ENCODE data around the gene RPL15. TPM values are rescaled to one million over a fixed set of nuclear protein-coding genes. Genes with fewer than 3 reads are reported as not detected.
"Not testable (repeated sequence)": the region's sequence is repeated elsewhere in the genome, so short reads cannot be mapped to it uniquely, and the experiment has no call there.

RPL15 gene
- total and polyA plus RNA-seq, 4 donors: 1,285 to 3,372 (median 2,309) TPM

DNA sequence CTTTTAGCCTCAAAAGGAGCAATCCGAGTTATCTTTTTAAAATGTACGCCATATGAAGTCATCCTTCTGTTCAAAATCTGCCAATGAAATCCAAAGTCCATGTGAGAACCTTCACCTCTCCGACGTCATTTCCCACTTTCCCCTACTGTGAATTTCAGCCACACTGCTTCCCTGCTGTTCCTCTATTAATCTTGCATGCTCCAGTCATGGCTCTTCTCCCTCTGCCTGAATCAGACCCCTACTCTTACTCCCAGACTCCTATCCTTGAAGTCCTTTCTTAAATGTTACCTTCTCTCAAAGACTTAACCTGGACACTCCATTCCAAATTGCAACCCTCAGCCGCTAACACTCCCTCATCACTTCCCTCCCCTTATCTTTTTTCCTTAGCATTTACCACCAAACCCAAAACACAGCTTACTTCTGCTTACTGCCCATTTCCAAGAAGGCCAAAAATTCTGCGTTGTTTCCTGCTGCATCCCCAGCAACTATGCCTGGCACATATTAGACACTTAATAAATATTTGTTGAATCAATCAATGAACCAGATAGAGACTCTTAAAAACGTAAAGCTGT is 1.3 kb upstream of the RPL15 start:
- TF ChIP-seq, protein P1, sequence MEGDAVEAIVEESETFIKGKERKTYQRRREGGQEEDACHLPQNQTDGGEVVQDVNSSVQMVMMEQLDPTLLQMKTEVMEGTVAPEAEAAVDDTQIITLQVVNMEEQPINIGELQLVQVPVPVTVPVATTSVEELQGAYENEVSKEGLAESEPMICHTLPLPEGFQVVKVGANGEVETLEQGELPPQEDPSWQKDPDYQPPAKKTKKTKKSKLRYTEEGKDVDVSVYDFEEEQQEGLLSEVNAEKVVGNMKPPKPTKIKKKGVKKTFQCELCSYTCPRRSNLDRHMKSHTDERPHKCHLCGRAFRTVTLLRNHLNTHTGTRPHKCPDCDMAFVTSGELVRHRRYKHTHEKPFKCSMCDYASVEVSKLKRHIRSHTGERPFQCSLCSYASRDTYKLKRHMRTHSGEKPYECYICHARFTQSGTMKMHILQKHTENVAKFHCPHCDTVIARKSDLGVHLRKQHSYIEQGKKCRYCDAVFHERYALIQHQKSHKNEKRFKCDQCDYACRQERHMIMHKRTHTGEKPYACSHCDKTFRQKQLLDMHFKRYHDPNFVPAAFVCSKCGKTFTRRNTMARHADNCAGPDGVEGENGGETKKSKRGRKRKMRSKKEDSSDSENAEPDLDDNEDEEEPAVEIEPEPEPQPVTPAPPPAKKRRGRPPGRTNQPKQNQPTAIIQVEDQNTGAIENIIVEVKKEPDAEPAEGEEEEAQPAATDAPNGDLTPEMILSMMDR (IDR thresholded peaks at IDR 0.05; ENCODE audit: control extremely low read depth, extremely low read depth): no peak
- Histone ChIP-seq H3K4me3 (no peak overlapping the region), H3K9ac (ENCODE audit: insufficient read depth in 1 of 2, low read length in 2 of 2) (peak overlapping the region; percentile 64 to 71), H3K4me1 (ENCODE audit: control insufficient read depth in 5 of 5, insufficient read depth in 5 of 5, low read length in 5 of 5) (peaks cover 3 to 37% (median 10%) of the 10 kb centered on the region in 5 donors), H3K9me3 (ENCODE audit: control insufficient read depth in 4 of 4, insufficient read depth in 3 of 4, low read length in 3 of 4) (no peaks in the 10 kb centered on the region), H3K27ac (ENCODE audit: low read depth in 1 of 2, low read length in 1 of 2) (no peak overlapping the region), H3K27me3 (ENCODE audit: control insufficient read depth in 3 of 3, insufficient read depth in 3 of 3, low read length in 2 of 3) (no peaks in the 10 kb centered on the region), H3K36me3 (ENCODE audit: control insufficient read depth in 4 of 4, insufficient read depth in 4 of 4, low read length in 4 of 4) (peaks cover 8 to 23% (median 17%) of the 10 kb centered on the region in 4 donors)
- DNase-seq (peak in 2 of 3 donors; percentile 47 to 53), ATAC-seq (ENCODE audit: insufficient read depth, low FRiP score) (no peak)
- WGBS, 2 donors: 44 to 50% methylated on average over 7 of the region's 7 CpGs

DNA sequence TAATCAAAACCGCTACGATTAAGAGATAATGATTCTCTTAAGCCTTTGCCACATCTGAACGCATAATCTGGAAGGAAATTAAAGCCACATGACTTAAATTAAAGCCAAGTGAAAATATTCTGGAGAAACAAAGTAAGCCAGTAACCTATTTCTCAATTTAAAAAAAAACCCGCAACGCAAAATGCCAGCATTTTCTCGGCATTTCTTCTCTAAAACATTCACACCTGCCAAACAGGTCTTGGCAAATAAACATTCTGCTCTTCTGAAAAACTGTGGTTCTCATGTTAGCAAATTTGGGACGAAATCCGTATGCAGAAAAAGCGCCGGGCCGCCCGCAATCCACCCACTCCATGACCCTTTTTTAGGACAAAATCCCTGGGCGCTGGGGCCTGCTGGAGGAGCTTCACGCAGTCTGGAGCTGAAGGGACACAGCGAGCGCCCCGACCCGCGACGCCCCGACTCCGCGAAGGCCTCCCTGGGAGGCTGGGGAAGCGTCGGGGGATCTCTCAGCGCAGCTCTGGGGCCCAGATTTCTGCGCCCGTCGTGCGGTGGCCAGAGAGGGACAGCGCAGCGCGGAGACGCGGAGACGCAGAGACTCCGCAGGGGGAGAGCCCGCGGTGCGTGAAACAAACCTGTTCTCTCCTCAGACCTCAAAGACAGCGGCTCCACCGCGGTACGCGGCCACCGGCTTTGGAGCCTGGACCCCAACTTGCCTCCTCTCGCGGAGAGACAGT is 613 bp upstream of the RPL15 start:
- TF ChIP-seq, protein P1 (IDR thresholded peaks at IDR 0.05; ENCODE audit: control extremely low read depth, extremely low read depth): no peak
- peak overlapping the region; percentile 75 to 95 for H3K27ac ChIP-seq (ENCODE audit: low read depth in 1 of 2, low read length in 1 of 2)
- H3K9ac ChIP-seq (ENCODE audit: insufficient read depth in 1 of 2, low read length in 2 of 2): peak overlapping the region; percentile 64 to 76
- H3K4me3 ChIP-seq: peak overlapping the region; percentile 89
- H3K4me1 ChIP-seq (ENCODE audit: control insufficient read depth in 5 of 5, insufficient read depth in 5 of 5, low read length in 5 of 5): peaks cover 3 to 37% (median 10%) of the 10 kb centered on the region in 5 donors
- ATAC-seq (ENCODE audit: insufficient read depth, low FRiP score): peak; percentile 50
- H3K9me3 ChIP-seq (ENCODE audit: control insufficient read depth in 4 of 4, insufficient read depth in 3 of 4, low read length in 3 of 4): no peaks in the 10 kb centered on the region
- no peaks in the 10 kb centered on the region for H3K27me3 ChIP-seq (ENCODE audit: control insufficient read depth in 3 of 3, insufficient read depth in 3 of 3, low read length in 2 of 3)
- DNase-seq: no peak
- WGBS, 2 donors: 1 to 2% methylated on average over 43 to 48 of the region's 48 CpGs
- H3K36me3 ChIP-seq (ENCODE audit: control insufficient read depth in 4 of 4, insufficient read depth in 4 of 4, low read length in 4 of 4): peaks cover 7 to 22% (median 17%) of the 10 kb centered on the region in 4 donors

DNA sequence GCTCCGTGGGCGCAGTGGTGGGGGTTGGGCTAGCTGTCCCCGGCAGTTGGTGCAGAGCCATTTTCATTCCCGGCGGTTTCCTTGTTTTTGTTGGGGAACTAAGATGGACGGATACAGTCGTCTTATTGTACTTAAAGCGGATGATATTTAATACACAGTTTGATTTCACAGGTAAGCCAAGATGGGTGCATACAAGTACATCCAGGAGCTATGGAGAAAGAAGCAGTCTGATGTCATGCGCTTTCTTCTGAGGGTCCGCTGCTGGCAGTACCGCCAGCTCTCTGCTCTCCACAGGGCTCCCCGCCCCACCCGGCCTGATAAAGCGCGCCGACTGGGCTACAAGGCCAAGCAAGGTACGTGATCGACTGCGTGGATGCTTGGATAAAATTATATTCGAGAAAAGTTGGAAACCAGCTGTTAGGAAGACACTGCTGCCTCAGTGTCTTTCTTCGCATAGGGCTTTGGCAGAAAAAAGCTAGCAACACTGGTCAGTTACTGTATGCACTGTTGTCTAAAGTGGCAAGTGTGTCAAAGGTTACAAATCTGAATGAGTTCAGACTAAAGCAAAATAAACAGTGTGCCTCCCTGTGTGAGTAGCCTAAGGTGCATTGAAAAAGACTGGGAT is 859 bp downstream of the RPL15 start:
- 0 to 1% methylated on average over 18 to 19 of the region's 21 CpGs for WGBS, 2 donors
- peak; percentile 66 for ATAC-seq (ENCODE audit: insufficient read depth, low FRiP score)
- peaks cover 13 to 25% (median 18%) of the 10 kb centered on the region in 4 donors for H3K36me3 ChIP-seq (ENCODE audit: control insufficient read depth in 4 of 4, insufficient read depth in 4 of 4, low read length in 4 of 4)
- peak overlapping the region; percentile 89 for H3K4me3 ChIP-seq
- H3K27ac ChIP-seq (ENCODE audit: low read depth in 1 of 2, low read length in 1 of 2): peak overlapping the region; percentile 93 to 95
- peaks cover 3 to 37% (median 10%) of the 10 kb centered on the region in 5 donors for H3K4me1 ChIP-seq (ENCODE audit: control insufficient read depth in 5 of 5, insufficient read depth in 5 of 5, low read length in 5 of 5)
- H3K27me3 ChIP-seq (ENCODE audit: control insufficient read depth in 3 of 3, insufficient read depth in 3 of 3, low read length in 2 of 3); H3K9me3 ChIP-seq (ENCODE audit: control insufficient read depth in 4 of 4, insufficient read depth in 3 of 4, low read length in 3 of 4): not testable (repeated sequence)
- H3K9ac ChIP-seq (ENCODE audit: insufficient read depth in 1 of 2, low read length in 2 of 2): peak overlapping the region; percentile 94 to 97
- peak; percentile 69 to 80 (median 78) for DNase-seq

DNA sequence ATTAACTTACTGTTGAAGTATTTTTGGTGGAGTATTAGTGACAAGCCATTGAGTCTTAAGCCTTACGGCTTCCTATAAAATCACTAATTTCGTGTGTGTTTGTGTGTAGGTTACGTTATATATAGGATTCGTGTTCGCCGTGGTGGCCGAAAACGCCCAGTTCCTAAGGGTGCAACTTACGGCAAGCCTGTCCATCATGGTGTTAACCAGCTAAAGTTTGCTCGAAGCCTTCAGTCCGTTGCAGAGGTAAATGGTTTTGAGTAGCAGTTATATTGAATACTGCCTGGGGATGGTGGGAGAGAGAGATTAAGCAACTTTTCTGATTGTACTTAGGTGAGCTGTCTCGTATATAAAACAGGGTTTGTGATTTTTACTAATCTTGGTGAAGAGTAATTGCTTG is 1.4 kb downstream of the RPL15 start:
- 24 to 39% methylated on average over 12 of the region's 12 CpGs for WGBS, 2 donors
- not testable (repeated sequence) for ATAC-seq (ENCODE audit: insufficient read depth, low FRiP score); H3K9me3 ChIP-seq (ENCODE audit: control insufficient read depth in 4 of 4, insufficient read depth in 3 of 4, low read length in 3 of 4); H3K27me3 ChIP-seq (ENCODE audit: control insufficient read depth in 3 of 3, insufficient read depth in 3 of 3, low read length in 2 of 3); H3K27ac ChIP-seq (ENCODE audit: low read depth in 1 of 2, low read length in 1 of 2); DNase-seq
- H3K9ac ChIP-seq (ENCODE audit: insufficient read depth in 1 of 2, low read length in 2 of 2): peak overlapping the region; percentile 94 to 97
- H3K4me1 ChIP-seq (ENCODE audit: control insufficient read depth in 5 of 5, insufficient read depth in 5 of 5, low read length in 5 of 5): peaks cover 3 to 38% (median 10%) of the 10 kb centered on the region in 5 donors
- peak overlapping the region; percentile 31 for H3K4me3 ChIP-seq
- H3K36me3 ChIP-seq (ENCODE audit: control insufficient read depth in 4 of 4, insufficient read depth in 4 of 4, low read length in 4 of 4): peaks cover 13 to 25% (median 18%) of the 10 kb centered on the region in 4 donors

Data from lung (tissue), 12 donors.